Sigmoid colon (tissue), 7 donors: ENCODE measurements around the gene PPP1R37. TPM values are rescaled to one million over a fixed set of nuclear protein-coding genes. Genes with fewer than 3 reads are reported as not detected.
A peak's percentile ranks its signal among the peaks of the same experiment; 100 is the strongest.

Experiments used
- DNase-seq: peaks from one replicate; pipeline ENCODE4 v3.0.0-alpha.2; 2019
- H3K27ac ChIP-seq, 4 donors: fragments of 200-600 bp; sonication (generic); one replicate each; pipeline ENCODE4 v1.5.1; 2016 to 2019; ENCODE audit warnings: mild to moderate bottlenecking in 1 of 4
- H3K27me3 ChIP-seq, 3 donors: fragments of 200-600 bp; sonication (generic); one replicate each; pipeline ENCODE4 v1.5.1; 2019; ENCODE audit warnings: mild to moderate bottlenecking in 1 of 3
- H3K36me3 ChIP-seq, 4 donors: fragments of 200-600 bp; sonication (generic); one replicate each; pipeline ENCODE4 v1.5.1; 2016 to 2019
- H3K4me1 ChIP-seq, 4 donors: fragments of 200-600 bp; sonication (generic); one replicate each; pipeline ENCODE4 v1.5.1; 2017 to 2019
- H3K4me3 ChIP-seq, 4 donors: fragments of 200-600 bp; sonication (generic); one replicate each; pipeline ENCODE4 v1.5.1; 2017 to 2019; ENCODE audit warnings: mild to moderate bottlenecking in 2 of 4, moderate library complexity in 1 of 4
- H3K9me3 ChIP-seq, 4 donors: fragments of 200-600 bp in 3 of 4; sonication (generic) in 3 of 4; one replicate each; pipeline versions ENCODE4 v1.5.1 to v1.6.1; 2013 to 2019
- CTCF ChIP-seq, 4 experiments: fragments of 450-650 bp in 3 of 4; fragments of 200-600 bp in 1 of 4; IDR thresholded peaks; one replicate each; pipeline ENCODE4 v1.5.1; 2016 to 2019; ENCODE audit warnings: antibody characterized with exemption in 4 of 4, mild to moderate bottlenecking in 3 of 4, moderate library complexity in 2 of 4
- EP300 ChIP-seq, 4 donors: sonication (generic); formaldehyde crosslinking; IDR thresholded peaks; one replicate each; pipeline ENCODE4 v1.6.1; 2017; ENCODE audit warnings: antibody characterized with exemption in 4 of 4
- POLR2A ChIP-seq, 2 donors: fragments of 450-650 bp; IDR thresholded peaks; one replicate each; pipeline ENCODE4 v1.6.1; 2016; ENCODE audit warnings: antibody characterized with exemption in 2 of 2, mild to moderate bottlenecking in 2 of 2, moderate library complexity in 2 of 2
- POLR2AphosphoS5 ChIP-seq, 4 donors: sonication (generic); formaldehyde crosslinking; IDR thresholded peaks; one replicate each; pipeline ENCODE4 v1.6.1; 2017; ENCODE audit warnings: antibody characterized with exemption in 4 of 4
- WGBS, 2 donors: extraction: QIAGEN DNeasy Blood & Tissue Kit; methylation state at CpG; one replicate each; pipeline ENCODE4 v1.1.7; 2013; 5-methylcytosine and 5-hydroxymethylcytosine counted together
- intact Hi-C: fragments of 100-400 bp; cut with DNase I; formaldehyde crosslinking; loops from one replicate; pipeline ENCODE4 v1.15.1; 2023
- polyA plus RNA-seq, 3 donors: library from polyadenylated mRNA; stranded (reverse); fragments of 200-250 nt; gene quantifications; one replicate each; pipeline ENCODE4 v1.2.3, GENCODE V29; 2013
- total RNA-seq, 4 donors: library from RNA; depleted of rRNA; stranded (reverse); fragments of >200 nt; gene quantifications; one replicate each; pipeline ENCODE4 v1.1.0, GENCODE V29; 2016
- donor health status: healthy with polysubstance abuse.
- donor health status: Bipolar disorder and iron deficiency.
- donor health status: healthy.

The PPP1R37 gene
- total and polyA plus RNA-seq, 7 donors = 17.8 to 32.5 (median 21.6) TPM

- Histone ChIP-seq H3K9me3 (no peaks in the 10 kb centered on the region), H3K4me3 (no peak overlapping the region), H3K27me3 (no peaks in the 10 kb centered on the region), H3K4me1 (peaks cover 0 to 71% (median 64%) of the 10 kb centered on the region in 4 donors), H3K36me3 (no peaks in the 10 kb centered on the region), H3K27ac (peak overlapping the region in 3 of 4 donors; percentile 40 to 62 (median 44))
- TF ChIP-seq CTCF (IDR thresholded peaks at IDR 0.05) (no peak), EP300 (IDR thresholded peaks at IDR 0.05) (no peak), POLR2AphosphoS5 (IDR thresholded peaks at IDR 0.05) (no peak), POLR2A (IDR thresholded peaks at IDR 0.05) (no peak)
- intact Hi-C loops = no loop called here
- WGBS, 2 donors = 81 to 88% methylated on average over 7 of the region's 7 CpGs
- DNase-seq = no peak
Measured at GRCh38 chr19:45097450-45097775, 4.4 kb downstream of the PPP1R37 start.

DNA sequence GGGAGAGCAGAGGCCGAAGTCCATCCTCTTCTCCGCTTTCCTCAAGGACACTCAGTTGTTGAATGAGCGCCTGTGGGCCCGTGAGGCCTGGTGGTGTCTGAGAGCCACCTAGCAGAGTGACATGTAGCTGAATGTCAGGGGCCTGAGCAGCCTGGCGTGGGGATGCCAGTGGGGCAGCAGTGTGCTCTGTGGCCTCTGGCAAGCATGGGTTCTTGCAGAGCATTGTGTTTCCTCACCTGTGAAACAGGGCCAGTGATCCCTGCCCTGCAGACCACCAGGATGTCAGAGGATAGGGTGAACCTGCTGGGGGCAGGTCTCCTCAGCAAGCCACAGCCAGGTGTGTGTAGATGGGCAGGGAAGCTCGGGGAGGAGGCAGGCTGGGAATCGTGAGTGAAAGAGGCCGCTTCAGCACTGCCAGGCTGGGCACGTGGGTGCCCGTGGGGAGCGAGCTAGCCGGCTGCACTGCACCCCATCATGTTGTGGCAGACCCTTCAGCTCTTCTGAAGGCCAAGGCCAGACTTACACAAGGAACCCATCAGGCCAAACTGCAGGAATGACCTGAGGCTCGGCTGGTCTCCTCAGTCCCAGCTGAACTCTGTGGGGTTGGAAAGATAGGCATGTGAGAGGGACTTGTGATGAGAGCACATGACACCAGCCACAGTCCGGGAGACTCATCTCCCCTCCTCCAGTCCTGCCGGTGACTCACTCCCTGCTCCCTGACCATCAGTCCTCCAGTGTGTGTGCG lies 5.0 kb downstream of the PPP1R37 start:
- WGBS, 2 donors = 70 to 80% methylated on average over 16 of the region's 16 CpGs
- peaks cover 0 to 76% (median 68%) of the 10 kb centered on the region in 4 donors for H3K4me1 ChIP-seq
- no peaks in the 10 kb centered on the region for H3K9me3 ChIP-seq
- peak overlapping the region; percentile 40 to 62 (median 42) for H3K27ac ChIP-seq
- intact Hi-C loops = no loop called here
- H3K27me3 ChIP-seq = no peaks in the 10 kb centered on the region
- TF ChIP-seq POLR2AphosphoS5 (IDR thresholded peaks at IDR 0.05) = peak in 1 of 4 donors; percentile 56
- TF ChIP-seq CTCF (IDR thresholded peaks at IDR 0.05) = no peak
- DNase-seq = peak; percentile 85
- H3K4me3 ChIP-seq = no peak overlapping the region
- no peaks in the 10 kb centered on the region for H3K36me3 ChIP-seq

- WGBS, 2 donors = 69 to 70% methylated on average over 15 of the region's 15 CpGs
- H3K4me1 ChIP-seq = peaks cover 0 to 80% (median 72%) of the 10 kb centered on the region in 4 donors
- no peak overlapping the region for H3K4me3 ChIP-seq
- no peaks in the 10 kb centered on the region for H3K27me3 ChIP-seq
- H3K9me3 ChIP-seq = no peaks in the 10 kb centered on the region
- TF ChIP-seq EP300 (IDR thresholded peaks at IDR 0.05) = no peak
- TF ChIP-seq CTCF (IDR thresholded peaks at IDR 0.05) = no peak
- H3K27ac ChIP-seq = peak overlapping the region in 2 of 4 donors; percentile 40 to 62
- DNase-seq = no peak
- intact Hi-C loops = no loop called here
- H3K36me3 ChIP-seq = no peaks in the 10 kb centered on the region
Measured at GRCh38 chr19:45098521-45099466, 5.8 kb downstream of the PPP1R37 start.

DNA sequence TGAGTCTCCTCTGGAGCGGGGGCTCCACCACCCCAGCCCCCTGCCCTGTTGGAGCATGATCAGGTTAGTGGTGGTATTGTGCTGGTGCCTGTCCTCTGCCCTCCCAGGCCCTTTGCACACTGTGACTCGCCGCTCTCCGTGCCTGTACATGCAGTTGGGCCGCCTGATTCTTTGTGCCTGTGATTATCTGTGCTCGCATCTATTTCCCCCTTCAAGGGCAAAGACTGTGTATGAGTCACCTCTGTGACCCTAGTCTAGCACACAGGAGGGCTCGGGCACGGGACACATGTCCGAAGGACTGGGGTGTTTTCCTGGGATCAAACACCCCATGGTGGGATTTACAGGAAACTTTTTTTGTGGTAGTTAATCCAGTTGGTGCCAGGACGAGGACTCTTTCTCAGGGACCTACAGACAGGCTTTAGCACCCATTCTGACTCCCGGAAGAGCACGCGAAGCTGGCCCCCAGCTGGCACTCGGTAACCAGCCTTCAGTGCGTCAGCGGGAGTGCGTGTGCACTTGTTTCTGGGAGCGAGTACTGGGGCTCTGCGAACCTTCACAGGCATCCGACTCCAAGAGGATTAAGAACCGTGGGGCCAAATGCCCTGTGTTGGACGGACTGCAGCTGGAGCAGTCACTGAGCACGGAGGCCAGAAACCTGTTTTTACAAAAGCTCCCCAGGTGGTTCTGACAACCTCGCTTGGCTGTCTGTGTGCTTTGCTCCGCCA lies 6.7 kb downstream of the PPP1R37 start:
- Histone ChIP-seq H3K27me3 (no peaks in the 10 kb centered on the region), H3K4me1 (peaks cover 0 to 79% (median 71%) of the 10 kb centered on the region in 4 donors), H3K36me3 (no peaks in the 10 kb centered on the region), H3K4me3 (no peak overlapping the region), H3K9me3 (no peaks in the 10 kb centered on the region), H3K27ac (no peak overlapping the region)
- intact Hi-C loops = no loop called here
- 84 to 85% methylated on average over 25 of the region's 25 CpGs for WGBS, 2 donors
- no peak for DNase-seq
- TF ChIP-seq POLR2A (IDR thresholded peaks at IDR 0.05) (no peak), CTCF (IDR thresholded peaks at IDR 0.05) (no peak)
